ENCODE measurements around the gene CILP2.

The CILP2 gene

DNA sequence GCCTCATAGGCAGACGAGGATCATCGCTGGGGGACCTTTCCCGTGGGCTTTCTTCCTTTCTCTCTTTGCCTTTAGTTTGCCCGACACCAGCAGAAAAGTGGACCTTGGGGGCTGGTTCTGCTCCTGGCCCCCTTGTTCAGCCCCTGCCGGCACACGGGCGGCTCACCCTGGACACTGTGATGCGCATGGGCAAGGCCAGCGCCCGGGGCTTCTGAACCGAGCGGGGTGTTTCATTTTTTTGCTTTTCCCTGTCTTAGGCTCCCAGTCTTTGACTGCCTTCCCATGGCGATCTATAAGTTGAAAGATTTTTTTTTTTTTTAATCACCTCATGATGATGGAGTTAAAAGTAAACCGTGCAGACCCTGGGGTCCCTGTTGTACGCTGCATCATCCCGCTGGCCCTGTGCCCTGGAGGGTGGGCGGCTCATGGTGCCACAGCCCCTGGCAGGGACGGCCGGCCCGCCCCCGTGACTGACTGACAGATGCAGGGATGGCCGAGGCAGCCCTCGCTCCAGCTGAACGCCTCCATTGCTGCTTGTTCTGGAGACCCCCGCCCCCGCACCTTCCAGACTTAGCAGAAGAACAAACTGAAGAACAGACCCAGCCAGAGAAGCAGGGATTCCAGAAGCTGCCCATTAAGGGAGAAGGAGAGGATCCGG lies 32.3 kb upstream of the CILP2 start:
- DNase-seq (ENCODE audit: low read depth in 2 of 2, low spot score in 1 of 2), result no peak

DNA sequence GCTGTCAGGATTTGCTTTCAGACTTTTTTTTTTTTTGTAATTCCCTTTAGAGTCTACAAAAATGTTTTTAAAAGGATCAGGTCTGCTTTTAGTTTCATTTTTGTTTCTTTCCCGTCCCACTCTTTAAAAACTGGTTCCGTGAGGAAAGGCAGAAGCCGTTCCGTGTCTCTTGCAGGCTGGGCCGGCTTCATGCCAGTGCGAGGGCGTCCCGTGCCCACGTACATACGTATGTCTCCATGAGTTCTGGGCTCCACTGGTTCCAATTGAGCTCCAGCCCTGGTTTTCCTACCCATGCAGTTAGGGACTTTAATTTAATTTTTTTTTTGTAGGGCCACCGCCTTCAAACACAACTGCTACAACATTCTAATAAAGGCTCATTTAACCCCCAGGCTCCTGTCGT lies 31.5 kb upstream of the CILP2 start:
- no peak for DNase-seq (ENCODE audit: low read depth in 2 of 2, low spot score in 1 of 2)

DNA sequence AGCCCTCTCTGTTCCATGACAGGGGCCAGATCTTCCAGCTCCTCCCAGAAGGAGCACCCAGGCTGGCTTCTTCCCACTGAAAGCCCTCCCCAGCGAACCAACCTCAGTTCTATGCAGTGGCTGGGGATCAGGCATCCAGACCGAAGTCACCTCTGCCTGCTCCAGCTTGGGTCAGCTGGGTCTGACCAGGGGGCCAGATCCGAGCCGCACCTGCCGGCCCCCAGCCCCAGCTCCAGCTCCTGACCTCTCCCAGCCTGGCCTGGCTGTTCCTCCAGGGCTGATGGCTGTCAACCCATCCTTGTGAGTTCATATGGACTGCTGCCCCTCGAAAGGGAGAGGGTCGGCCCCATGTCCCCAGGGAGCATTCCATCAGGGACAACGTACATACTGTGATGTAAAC lies 30.7 kb upstream of the CILP2 start:
- DNase-seq (ENCODE audit: low read depth in 2 of 2, low spot score in 1 of 2), result no peak

DNA sequence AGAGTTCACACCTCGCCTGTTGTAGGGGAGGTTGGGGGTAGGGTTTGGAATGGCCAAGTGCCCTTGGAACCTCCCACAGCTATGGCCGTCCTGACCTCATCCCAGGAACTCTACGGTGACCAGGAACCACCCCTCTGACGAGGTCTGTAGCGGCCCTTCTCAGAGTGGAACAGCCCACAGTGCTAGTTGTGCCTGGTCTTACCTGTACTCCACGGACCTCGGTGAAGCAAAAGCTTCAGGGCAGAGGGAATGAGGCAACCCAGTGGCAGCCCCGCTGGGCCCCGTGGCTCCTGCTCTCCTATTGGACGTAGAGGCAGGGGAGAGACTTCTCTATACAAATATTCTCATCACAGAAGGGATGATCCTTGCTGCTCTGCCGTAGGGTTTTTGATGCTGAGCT lies 29.8 kb upstream of the CILP2 start:
- no peak for DNase-seq (ENCODE audit: low read depth in 2 of 2, low spot score in 1 of 2)

GRCh38 chr19:19510432-19510831 lies 27.6 kb upstream of the CILP2 start:
- no peak for DNase-seq (ENCODE audit: low read depth in 2 of 2, low spot score in 1 of 2)

GRCh38 chr19:19513682-19514081 lies 24.4 kb upstream of the CILP2 start:
- no peak for DNase-seq (ENCODE audit: low read depth in 2 of 2, low spot score in 1 of 2)

GRCh38 chr19:19514215-19514657 lies 23.8 kb upstream of the CILP2 start:
- no peak for DNase-seq (ENCODE audit: low read depth in 2 of 2, low spot score in 1 of 2)

- DNase-seq (ENCODE audit: low read depth in 2 of 2, low spot score in 1 of 2), result no peak
These were observed 23.0 kb upstream of the CILP2 start, which contains the start of gene TSSK6 for GRCh38 chr19:19514881-19515641. TSS of gene TSSK6 (minus strand) at chr19:19515548. CDS start at chr19:19515427, 121 bp downstream.

- peak; percentile 83 to 97 for DNase-seq (ENCODE audit: low read depth in 2 of 2, low spot score in 1 of 2)
These were observed 22.2 kb upstream of the CILP2 start, which contains the start of gene NDUFA13 for GRCh38 chr19:19515642-19516519. TSS of gene NDUFA13 (plus strand) at chr19:19516225. CDS start at chr19:19516239, 14 bp downstream.

GRCh38 chr19:19517235-19517619 lies 20.8 kb upstream of the CILP2 start:
- no peak for DNase-seq (ENCODE audit: low read depth in 2 of 2, low spot score in 1 of 2)

- no peak for DNase-seq (ENCODE audit: low read depth in 2 of 2, low spot score in 1 of 2)
These were observed 17.1 kb upstream of the CILP2 start for GRCh38 chr19:19520989-19521388.

GRCh38 chr19:19523177-19523576 lies 14.9 kb upstream of the CILP2 start:
- DNase-seq (ENCODE audit: low read depth in 2 of 2, low spot score in 1 of 2), result no peak

DNA sequence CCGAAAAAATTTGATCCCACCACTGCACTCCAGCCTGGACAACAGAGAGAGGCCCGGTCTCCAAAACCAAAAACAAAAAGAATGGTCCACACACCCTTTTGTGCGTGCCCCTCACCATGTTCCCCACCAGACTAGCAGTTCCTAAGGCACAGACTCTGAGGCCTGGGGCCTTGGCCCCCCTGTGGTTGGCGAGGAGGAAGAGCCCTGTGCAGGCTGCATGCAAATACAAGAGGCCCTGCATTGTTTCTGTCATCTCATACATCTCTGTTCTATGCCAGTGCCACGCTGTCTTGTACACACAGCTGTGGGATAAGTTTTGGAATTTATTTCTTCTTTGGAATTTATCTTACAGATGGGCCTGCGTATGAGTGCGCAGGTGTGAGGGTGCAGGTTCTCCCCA lies 14.0 kb upstream of the CILP2 start:
- no peak for DNase-seq (ENCODE audit: low read depth in 2 of 2, low spot score in 1 of 2)

DNA sequence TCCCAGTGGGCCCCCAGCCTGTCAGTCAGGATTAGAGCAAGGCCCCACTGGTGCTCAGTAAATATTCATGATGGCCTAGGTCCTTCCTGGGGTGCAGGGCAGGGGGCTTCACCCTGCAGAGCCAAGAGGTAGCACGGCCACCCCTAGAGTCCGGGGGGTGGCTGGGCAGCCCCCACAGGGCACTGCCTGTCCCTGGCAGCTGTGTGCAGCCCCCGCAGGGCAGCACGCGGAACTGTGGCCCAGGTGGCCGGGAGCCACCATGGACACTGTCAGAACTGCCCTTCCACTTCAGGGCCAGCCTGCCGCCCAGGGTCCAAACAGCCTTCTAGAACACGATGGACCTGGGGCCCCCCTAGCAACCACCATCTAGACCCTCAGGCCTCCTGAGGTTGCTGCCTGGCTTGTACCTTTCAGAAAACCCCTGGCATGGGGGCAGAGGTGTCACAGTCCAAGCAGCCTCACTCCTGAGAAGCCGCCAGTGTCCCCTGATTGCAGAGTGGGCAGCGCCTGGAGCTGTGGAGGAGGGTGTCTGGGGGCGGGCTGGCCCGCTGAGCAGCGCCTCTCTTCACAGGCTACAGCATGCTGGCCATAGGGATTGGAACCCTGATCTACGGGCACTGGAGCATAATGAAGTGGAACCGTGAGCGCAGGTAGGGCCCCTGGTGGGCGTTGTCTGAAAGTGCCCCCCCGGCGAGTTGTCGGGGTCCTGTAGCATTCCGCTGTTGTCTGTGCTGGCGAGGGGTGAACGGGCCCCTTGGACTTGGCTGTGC lies 12.3 kb upstream of the CILP2 start:
- no peak for DNase-seq (ENCODE audit: low read depth in 2 of 2, low spot score in 1 of 2)

DNA sequence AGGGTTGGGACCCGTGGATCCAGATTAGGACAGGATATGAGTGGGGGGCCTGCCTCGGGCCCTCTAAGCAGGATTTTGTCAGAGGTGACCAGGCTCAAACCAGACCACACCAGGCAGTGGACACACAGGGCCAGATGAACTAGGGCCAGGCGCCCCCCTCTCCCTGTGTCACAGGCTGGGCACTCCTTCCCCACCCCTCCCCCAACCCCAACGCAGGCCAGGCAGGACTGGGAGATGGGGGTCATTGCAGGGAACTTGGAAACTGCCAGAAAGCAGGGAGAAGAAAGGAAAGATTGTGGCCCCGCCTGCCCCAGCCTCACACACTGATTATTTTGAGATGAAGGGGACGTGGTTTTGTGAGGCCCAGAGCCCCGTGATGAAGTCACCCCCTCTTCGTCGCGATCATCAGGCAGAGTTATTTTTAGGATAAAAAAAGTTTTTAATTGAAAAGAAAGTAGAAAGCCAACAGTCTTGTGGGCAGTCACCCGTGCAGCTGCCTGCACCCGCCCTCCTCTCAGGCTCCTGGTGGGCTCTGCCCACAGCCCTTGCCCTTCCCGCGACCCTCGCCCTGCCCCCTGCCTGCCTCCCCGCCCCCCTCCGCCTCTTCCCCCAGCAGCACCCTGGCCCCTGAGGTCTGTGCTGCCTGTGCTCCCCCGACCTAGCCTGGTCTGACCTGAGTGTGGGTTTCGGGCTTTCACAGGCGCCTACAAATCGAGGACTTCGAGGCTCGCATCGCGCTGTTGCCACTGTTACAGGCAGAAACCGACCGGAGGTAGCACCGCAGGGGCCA lies 11.3 kb upstream of the CILP2 start:
- no peak for DNase-seq (ENCODE audit: low read depth in 2 of 2, low spot score in 1 of 2)

DNA sequence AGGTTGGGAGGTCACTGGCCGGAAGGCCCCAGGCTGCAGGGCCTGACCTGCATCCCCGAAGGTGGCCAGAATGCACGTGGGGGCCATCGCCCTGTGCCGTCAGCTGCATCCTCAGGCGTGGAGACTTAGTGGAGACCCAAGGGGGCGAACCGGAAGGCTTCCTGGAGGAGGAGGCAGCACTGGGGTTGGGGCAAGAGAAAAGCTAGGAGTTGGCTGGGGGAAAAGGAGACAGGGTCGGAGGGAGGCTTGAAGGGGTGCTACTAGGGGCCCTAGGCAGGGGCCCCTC lies 10.8 kb upstream of the CILP2 start:
- no peak for DNase-seq (ENCODE audit: low read depth in 2 of 2, low spot score in 1 of 2)

- DNase-seq (ENCODE audit: low read depth in 2 of 2, low spot score in 1 of 2), result no peak
These were observed 10.1 kb upstream of the CILP2 start for GRCh38 chr19:19527674-19528625.

DNA sequence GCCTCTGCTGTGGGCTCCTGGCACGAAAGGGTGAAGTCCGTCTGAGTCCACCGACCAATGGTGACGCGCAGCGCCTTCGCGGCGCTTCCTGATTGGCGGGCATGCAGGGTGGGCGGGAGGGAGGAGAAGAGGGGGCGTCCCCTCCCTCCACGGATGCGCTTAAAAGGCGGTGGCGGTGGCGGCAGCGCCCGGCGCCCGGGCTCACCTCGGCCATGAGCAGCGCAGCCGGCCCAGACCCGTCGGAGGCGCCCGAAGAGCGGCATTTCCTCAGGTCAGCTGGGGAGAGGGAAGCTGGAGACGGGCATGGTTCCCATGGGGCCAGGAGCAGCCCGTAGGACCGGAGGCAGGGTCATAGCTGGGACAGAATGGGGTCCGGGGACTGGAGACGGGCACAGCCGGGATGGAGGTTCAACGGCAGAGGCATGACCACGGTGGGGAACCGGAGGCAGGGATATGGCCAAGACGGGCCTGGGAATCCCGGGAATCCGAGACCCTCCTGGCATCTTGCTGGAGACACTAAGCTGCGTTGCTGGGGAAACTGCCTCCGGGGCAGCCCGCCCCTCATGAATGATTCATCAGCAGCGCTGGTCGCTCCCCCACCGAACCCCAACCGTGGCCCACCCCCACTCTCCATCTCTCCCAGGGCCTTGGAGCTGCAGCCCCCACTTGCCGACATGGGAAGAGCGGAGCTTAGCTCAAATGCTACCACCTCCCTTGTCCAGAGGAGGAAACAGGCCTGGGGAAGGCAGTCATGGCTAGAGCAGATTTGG lies 9.2 kb upstream of the CILP2 start, which contains the start of gene YJEFN3:
TSS of gene YJEFN3 (plus strand) at position 191 of the 770 bp plus-strand sequence. CDS start at position 213, 22 bp downstream.
- DNase-seq (ENCODE audit: low read depth in 2 of 2, low spot score in 1 of 2), result no peak

Data from stimulated activated CD8-positive, alpha-beta memory T cell treated with anti-CD3 and anti-CD28 coated beads, Interleukin-4, amount 100 ng/mL, for 4 hours (primary cell).